Upper lobe of right lung (tissue), 1 donor: ENCODE measurements around the gene RTEL1. TPM values are rescaled to one million over a fixed set of nuclear protein-coding genes. Genes with fewer than 3 reads are reported as not detected.

Experiments
- ATAC-seq: fragments of 200-7000 bp; cut with Tn5 transposase; one replicate; pipeline ENCODE4 v1.9.1; 2020; ENCODE audit warnings: mild to moderate bottlenecking, moderate library complexity
- DNase-seq: peaks from one replicate; pipeline ENCODE4 v3.0.0-alpha.2; 2020
- H3K27ac ChIP-seq: fragments of 200-600 bp; one replicate; pipeline ENCODE4 v1.8.0; 2022
- H3K27me3 ChIP-seq: fragments of 200-600 bp; one replicate; pipeline ENCODE4 v1.8.0; 2022; ENCODE audit warnings: mild to moderate bottlenecking
- H3K36me3 ChIP-seq: fragments of 200-600 bp; one replicate; pipeline ENCODE4 v1.8.0; 2022
- H3K4me1 ChIP-seq: fragments of 200-600 bp; one replicate; pipeline ENCODE4 v1.8.0; 2022
- H3K4me3 ChIP-seq: fragments of 200-600 bp; one replicate; pipeline ENCODE4 v1.8.0; 2022; ENCODE audit warnings: mild to moderate bottlenecking
- H3K9me3 ChIP-seq: fragments of 200-600 bp; one replicate; pipeline ENCODE4 v1.8.0; 2022
- CTCF ChIP-seq: fragments of 200-600 bp; IDR thresholded peaks from one replicate; pipeline ENCODE4 v1.8.0; 2022; ENCODE audit warnings: antibody characterized with exemption
- intact Hi-C: fragments of 100-400 bp; cut with DNase I; formaldehyde crosslinking; loops from one replicate; pipeline ENCODE4 v1.11.0; 2022
- total RNA-seq: library from RNA; stranded (reverse); fragmentation: NEBNext Ultra II Directional; extraction: Animal tissue kit (Norgen Biotek cat#: 25700); gene quantifications from one replicate; pipeline ENCODE4 v1.2.1, GENCODE V29; 2021
- donor health status: DM: no; HTN: yes; CAD: no; lungs with severe emphysema.

The RTEL1 gene
- total RNA-seq, 1 donor from 2014 or later = 26.7 TPM

DNA sequence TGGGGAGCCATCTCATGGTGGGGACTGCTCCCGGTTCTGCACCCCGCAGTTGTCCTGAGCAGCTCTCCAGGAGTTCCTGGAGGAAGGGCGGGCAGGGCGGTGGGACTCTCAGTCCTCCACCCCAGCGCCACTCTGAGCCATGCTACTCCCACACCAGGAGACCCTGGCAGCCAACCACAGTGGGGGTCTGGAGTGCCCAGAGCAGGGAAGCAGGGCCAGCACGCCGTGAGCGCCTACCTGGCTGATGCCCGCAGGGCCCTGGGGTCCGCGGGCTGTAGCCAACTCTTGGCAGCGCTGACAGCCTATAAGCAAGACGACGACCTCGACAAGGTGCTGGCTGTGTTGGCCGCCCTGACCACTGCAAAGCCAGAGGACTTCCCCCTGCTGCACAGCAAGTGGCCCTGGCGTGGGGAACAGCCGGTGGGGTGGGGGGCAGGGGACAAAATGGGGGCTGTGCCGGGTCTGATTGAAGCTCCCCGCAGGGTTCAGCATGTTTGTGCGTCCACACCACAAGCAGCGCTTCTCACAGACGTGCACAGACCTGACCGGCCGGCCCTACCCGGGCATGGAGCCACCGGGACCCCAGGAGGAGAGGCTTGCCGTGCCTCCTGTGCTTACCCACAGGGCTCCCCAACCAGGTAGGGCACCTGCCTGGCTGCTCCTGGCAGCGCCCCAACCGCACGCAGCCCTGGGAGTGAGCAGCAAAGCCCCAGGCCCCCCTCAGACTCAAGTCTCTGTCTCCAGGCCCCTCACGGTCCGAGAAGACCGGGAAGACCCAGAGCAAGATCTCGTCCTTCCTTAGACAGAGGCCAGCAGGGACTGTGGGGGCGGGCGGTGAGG lies 36.7 kb downstream of the RTEL1 start:
- peaks cover 16% of the 10 kb centered on the region for H3K4me1 ChIP-seq
- no peak overlapping the region for H3K4me3 ChIP-seq
- intact Hi-C loops = no loop called here
- no peaks in the 10 kb centered on the region for H3K9me3 ChIP-seq
- H3K27ac ChIP-seq = no peak overlapping the region
- peaks cover 15% of the 10 kb centered on the region for H3K36me3 ChIP-seq
- no peak for ATAC-seq
- H3K27me3 ChIP-seq = no peaks in the 10 kb centered on the region
- no peak for TF ChIP-seq CTCF
- no peak for DNase-seq

DNA sequence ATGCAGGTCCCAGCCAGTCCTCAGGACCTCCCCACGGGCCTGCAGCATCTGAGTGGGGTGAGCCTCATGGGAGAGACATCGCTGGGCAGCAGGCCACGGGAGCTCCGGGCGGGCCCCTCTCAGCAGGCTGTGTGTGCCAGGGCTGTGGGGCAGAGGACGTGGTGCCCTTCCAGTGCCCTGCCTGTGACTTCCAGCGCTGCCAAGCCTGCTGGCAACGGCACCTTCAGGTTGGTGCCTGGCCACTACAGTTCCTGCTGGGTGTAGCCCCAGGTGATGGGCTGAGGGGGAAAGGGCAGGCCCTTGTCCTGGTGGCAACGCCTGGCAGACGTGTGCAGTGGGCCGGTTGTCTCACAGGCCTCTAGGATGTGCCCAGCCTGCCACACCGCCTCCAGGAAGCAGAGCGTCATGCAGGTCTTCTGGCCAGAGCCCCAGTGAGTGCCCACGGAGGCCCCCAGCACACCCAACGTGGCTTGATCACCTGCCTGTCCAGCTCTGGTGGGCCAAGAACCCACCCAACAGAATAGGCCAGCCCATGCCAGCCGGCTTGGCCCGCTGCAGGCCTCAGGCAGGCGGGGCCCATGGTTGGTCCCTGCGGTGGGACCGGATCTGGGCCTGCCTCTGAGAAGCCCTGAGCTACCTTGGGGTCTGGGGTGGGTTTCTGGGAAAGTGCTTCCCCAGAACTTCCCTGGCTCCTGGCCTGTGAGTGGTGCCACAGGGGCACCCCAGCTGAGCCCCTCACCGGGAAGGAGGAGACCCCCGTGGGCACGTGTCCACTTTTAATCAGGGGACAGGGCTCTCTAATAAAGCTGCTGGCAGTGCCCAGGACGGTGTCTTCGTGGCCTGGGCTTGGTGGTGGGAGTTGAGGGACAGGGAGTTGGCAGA lies 37.6 kb downstream of the RTEL1 start:
- peak; percentile 65 for DNase-seq

GRCh38 chr20:63696306-63696627 lies 38.2 kb downstream of the RTEL1 start:
- H3K27ac ChIP-seq = no peak overlapping the region
- intact Hi-C loops = no loop called here
- peaks cover 15% of the 10 kb centered on the region for H3K36me3 ChIP-seq
- H3K27me3 ChIP-seq = no peaks in the 10 kb centered on the region
- H3K4me1 ChIP-seq = peaks cover 16% of the 10 kb centered on the region
- no peaks in the 10 kb centered on the region for H3K9me3 ChIP-seq
- TF ChIP-seq CTCF = no peak
- DNase-seq (peak; percentile 62), ATAC-seq (peak; percentile 7)
- peak overlapping the region; percentile 29 for H3K4me3 ChIP-seq

More for the DNA sequence above, 37.6 kb downstream of the RTEL1 start:
- Histone ChIP-seq H3K27ac (no peak overlapping the region), H3K9me3 (no peaks in the 10 kb centered on the region), H3K4me1 (peaks cover 16% of the 10 kb centered on the region), H3K4me3 (no peak overlapping the region), H3K36me3 (peaks cover 15% of the 10 kb centered on the region), H3K27me3 (no peaks in the 10 kb centered on the region)
- no peak for TF ChIP-seq CTCF
- no peak for ATAC-seq
- intact Hi-C loops = no loop called here

DNA sequence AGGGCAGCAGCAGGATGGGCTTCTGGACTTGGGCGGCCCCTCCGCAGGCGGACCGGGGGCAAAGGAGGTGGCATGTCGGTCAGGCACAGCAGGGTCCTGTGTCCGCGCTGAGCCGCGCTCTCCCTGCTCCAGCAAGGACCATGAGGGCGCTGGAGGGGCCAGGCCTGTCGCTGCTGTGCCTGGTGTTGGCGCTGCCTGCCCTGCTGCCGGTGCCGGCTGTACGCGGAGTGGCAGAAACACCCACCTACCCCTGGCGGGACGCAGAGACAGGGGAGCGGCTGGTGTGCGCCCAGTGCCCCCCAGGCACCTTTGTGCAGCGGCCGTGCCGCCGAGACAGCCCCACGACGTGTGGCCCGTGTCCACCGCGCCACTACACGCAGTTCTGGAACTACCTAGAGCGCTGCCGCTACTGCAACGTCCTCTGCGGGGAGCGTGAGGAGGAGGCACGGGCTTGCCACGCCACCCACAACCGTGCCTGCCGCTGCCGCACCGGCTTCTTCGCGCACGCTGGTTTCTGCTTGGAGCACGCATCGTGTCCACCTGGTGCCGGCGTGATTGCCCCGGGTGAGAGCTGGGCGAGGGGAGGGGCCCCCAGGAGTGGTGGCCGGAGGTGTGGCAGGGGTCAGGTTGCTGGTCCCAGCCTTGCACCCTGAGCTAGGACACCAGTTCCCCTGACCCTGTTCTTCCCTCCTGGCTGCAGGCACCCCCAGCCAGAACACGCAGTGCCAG lies 38.7 kb downstream of the RTEL1 start, which contains the start of gene TNFRSF6B:
Gene TNFRSF6B (plus strand): TSS at position 25 of the 729 bp plus-strand sequence. CDS start 116 bp downstream, at position 141.
- no peak for TF ChIP-seq CTCF
- DNase-seq (peak; percentile 65), ATAC-seq (no peak)
- Histone ChIP-seq H3K27me3 (no peaks in the 10 kb centered on the region), H3K36me3 (peaks cover 15% of the 10 kb centered on the region), H3K27ac (peak within 1 kb of the TSS; percentile 42), H3K4me1 (peaks cover 16% of the 10 kb centered on the region), H3K9me3 (no peaks in the 10 kb centered on the region), H3K4me3 (peak within 1 kb of the TSS; percentile 29)
- intact Hi-C loops = no loop called here

- ATAC-seq (no peak), DNase-seq (no peak)
- Histone ChIP-seq H3K36me3 (peaks cover 15% of the 10 kb centered on the region), H3K27me3 (no peaks in the 10 kb centered on the region), H3K27ac (no peak overlapping the region), H3K9me3 (no peaks in the 10 kb centered on the region), H3K4me1 (peaks cover 16% of the 10 kb centered on the region), H3K4me3 (peak overlapping the region; percentile 29)
- TF ChIP-seq CTCF = no peak
- intact Hi-C loops = no loop called here
Measured at GRCh38 chr20:63697357-63697867, 39.3 kb downstream of the RTEL1 start.
